ACC112 (cell line): ENCODE measurements around the gene SOX8.

Source experiments
- H2AFZ ChIP-seq: fragments of 200-600 bp; sonication (generic); one replicate; pipeline ENCODE4 v1.6.0; 2017; ENCODE audit warnings: antibody characterized with exemption, low read length; ENCODE audit not compliant: unreplicated experiment
- H3K27ac ChIP-seq: fragments of 200-600 bp; sonication (generic); 2 replicates; pipeline ENCODE4 v1.5.1; 2014; ENCODE audit warnings: low read depth, mild to moderate bottlenecking, antibody characterized with exemption, low read length, moderate library complexity
- H3K27me3 ChIP-seq: fragments of 200-600 bp; sonication (generic); 2 replicates; pipeline ENCODE4 v1.6.1; 2014; ENCODE audit warnings: mild to moderate bottlenecking, antibody characterized with exemption, low read length, moderate library complexity, mixed read lengths; ENCODE audit not compliant: insufficient read depth
- H3K36me3 ChIP-seq: fragments of 200-600 bp; sonication (generic); 2 replicates; pipeline ENCODE4 v1.6.1; 2016; ENCODE audit warnings: mild to moderate bottlenecking, antibody characterized with exemption, low read length, moderate library complexity, mixed read lengths; ENCODE audit not compliant: insufficient read depth
- H3K4me1 ChIP-seq: fragments of 200-600 bp; sonication (generic); one replicate; pipeline ENCODE4 v1.6.1; 2016; ENCODE audit warnings: low read length, mixed read lengths; ENCODE audit not compliant: insufficient read depth, unreplicated experiment, control insufficient read depth
- H3K4me3 ChIP-seq: fragments of 200-600 bp; sonication (generic); 2 replicates; pipeline ENCODE4 v1.5.1; 2014; ENCODE audit warnings: mild to moderate bottlenecking, low read depth, low read length
- H3K79me2 ChIP-seq: fragments of 200-600 bp; sonication (generic); one replicate; pipeline ENCODE4 v1.6.0; 2016; ENCODE audit warnings: low read length; ENCODE audit not compliant: control insufficient read depth, unreplicated experiment, insufficient read depth

SOX8 gene

DNA sequence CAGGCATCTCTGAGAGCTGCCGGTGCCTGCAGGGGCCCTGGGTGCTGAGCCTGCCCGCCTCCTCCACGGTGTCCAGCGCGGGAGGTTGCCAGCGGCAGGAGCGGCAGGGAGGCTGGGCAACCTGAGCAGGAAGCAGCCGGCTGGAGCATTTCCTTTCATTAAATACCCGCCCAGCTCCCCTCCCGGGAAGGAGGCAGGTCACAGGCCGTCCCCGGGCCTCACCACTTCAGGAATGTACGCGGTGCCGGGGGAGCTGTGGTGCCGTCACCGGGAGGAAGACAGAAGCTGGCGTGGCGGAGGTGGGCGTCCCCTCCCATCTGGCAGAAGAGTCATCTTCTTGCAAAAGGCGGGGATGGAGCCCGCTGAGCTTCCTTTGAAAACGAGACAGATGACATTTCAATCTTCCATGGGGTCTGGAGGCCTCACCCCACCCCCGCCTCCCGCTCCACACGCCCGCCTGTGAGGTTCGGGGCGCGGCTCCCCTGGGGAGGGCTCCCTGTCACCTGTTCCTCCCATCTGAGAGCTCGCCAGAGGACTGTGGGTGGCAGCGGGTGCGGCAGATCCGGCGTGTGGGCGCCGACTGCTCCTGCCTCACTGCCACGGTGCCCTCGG, 16.0 kb downstream of the SOX8 start:
- Histone ChIP-seq H3K79me2 (no peaks in the 10 kb centered on the region), H3K4me3 (peak overlapping the region; percentile 53; the same call in 1 of the 2 replicates), H3K36me3 (no peaks in the 10 kb centered on the region), H2AFZ (peak overlapping the region; percentile 60), H3K27me3 (peaks cover 23% of the 10 kb centered on the region), H3K27ac (no peak overlapping the region), H3K4me1 (peaks cover 14% of the 10 kb centered on the region)

DNA sequence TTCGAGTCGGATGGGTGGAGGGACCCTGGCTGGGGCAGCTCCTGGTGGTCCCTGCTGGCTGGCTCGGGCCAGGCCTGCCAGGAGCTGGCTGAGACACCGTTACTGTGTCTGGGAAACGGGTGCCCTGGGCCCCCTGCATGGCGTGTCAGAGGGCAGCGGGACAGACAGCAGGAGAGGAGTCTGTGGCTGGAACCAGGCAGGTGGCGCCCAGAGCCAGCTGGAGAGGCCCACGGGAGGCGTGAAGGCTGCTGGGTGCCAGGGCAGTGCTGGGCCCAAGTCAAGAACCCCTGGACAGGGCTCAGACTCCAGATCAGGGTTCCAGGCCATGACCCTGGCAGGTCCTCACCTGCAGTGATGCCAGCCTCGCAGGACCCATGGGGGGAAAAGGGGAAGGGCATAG, 16.6 kb downstream of the SOX8 start:
- peaks cover 23% of the 10 kb centered on the region for H3K27me3 ChIP-seq
- no peaks in the 10 kb centered on the region for H3K79me2 ChIP-seq
- no peak overlapping the region for H2AFZ ChIP-seq
- no peak overlapping the region for H3K4me3 ChIP-seq
- peaks cover 19% of the 10 kb centered on the region for H3K4me1 ChIP-seq
- no peaks in the 10 kb centered on the region for H3K36me3 ChIP-seq
- no peak overlapping the region for H3K27ac ChIP-seq

DNA sequence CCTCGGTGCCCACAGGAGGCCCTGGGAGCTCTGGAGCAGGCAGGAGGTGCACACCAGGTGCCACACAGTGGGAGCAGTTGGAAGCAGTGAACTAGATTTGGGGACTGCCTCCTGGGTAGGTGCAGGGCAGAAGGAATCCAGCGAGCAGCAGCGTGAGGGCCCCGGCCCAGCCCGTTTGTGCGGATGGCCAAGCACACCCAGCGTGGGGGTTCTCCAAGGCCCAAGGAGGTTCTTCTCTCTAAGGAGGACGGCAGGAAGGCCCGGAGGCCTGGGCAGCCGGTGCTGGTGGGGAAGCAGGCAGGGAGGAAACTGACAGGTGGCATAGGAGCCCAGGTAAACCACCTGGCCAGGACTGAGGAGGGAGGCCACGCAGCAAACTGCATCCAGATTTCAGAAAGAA, 17.0 kb downstream of the SOX8 start:
- Histone ChIP-seq H3K4me1 (peaks cover 23% of the 10 kb centered on the region), H3K27ac (no peak overlapping the region), H2AFZ (no peak overlapping the region), H3K4me3 (no peak overlapping the region), H3K36me3 (no peaks in the 10 kb centered on the region), H3K79me2 (no peaks in the 10 kb centered on the region), H3K27me3 (peaks cover 23% of the 10 kb centered on the region)

DNA sequence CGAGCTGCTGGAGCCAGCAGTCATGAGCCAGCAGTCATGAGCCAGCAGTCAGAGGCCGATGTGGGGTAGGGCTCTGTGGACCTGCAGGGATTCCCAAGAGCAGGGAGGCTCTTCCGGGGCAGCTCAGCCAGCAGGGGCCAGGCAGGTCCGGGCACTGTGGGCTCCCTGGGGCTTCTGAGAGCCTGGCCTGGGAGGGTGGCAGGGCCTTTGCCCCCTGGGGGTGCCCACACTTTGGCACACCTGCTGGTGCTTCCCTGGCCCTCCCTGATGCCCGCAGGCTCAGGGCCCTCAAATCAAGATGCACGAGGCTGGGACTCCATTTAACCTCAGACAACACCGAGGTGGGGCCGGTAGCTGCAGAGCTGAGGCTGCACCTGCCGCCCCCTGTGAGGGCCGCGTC, 18.1 kb downstream of the SOX8 start:
- Histone ChIP-seq H3K4me3 (no peak overlapping the region), H3K27ac (no peak overlapping the region), H3K36me3 (no peaks in the 10 kb centered on the region), H2AFZ (no peak overlapping the region), H3K79me2 (no peaks in the 10 kb centered on the region), H3K4me1 (peaks cover 33% of the 10 kb centered on the region), H3K27me3 (peaks cover 23% of the 10 kb centered on the region)

DNA sequence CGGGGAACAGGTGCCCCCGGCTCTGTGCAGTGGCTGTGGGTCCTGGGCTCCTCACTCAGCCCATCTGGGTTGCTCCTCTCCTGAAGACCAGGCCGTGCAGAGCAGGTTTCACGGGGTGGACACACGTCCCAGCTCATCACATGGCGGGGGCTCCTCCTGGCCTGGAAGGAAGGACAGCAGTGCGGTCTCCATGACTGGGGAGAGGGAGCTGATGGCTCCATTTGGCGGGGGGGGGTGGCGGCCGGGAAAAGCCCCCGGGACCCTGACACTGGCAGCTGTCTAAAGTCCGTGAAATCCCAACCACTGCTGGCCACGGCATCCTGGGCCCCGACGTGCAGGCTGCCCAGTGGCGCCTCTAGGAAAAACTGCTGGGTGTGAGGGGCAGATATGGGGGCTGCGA, 19.0 kb downstream of the SOX8 start:
- Histone ChIP-seq H2AFZ (no peak overlapping the region), H3K4me1 (peaks cover 33% of the 10 kb centered on the region), H3K4me3 (no peak overlapping the region), H3K27ac (no peak overlapping the region), H3K36me3 (no peaks in the 10 kb centered on the region), H3K27me3 (peaks cover 20% of the 10 kb centered on the region), H3K79me2 (no peaks in the 10 kb centered on the region)

DNA sequence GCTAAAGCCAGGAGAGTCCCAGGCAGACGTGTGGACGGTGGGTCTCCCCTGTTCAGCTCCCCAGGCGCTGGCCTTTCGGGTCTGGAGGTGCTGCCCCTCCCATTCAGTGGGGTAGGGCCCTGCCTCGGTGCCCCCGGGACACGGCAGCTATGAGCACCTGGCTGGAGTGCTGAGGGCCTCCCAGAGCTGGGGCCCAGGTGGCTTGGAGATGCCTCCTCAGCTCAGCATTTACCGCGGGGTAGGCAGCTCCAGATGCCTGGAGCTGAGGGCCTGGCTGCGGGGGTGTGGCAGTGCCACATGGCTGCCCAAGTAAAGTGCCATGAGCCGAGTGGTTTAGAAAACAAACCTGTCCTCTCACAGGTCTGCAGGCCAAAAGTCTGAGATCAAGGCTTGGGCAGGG, 19.5 kb downstream of the SOX8 start:
- peaks cover 18% of the 10 kb centered on the region for H3K27me3 ChIP-seq

DNA sequence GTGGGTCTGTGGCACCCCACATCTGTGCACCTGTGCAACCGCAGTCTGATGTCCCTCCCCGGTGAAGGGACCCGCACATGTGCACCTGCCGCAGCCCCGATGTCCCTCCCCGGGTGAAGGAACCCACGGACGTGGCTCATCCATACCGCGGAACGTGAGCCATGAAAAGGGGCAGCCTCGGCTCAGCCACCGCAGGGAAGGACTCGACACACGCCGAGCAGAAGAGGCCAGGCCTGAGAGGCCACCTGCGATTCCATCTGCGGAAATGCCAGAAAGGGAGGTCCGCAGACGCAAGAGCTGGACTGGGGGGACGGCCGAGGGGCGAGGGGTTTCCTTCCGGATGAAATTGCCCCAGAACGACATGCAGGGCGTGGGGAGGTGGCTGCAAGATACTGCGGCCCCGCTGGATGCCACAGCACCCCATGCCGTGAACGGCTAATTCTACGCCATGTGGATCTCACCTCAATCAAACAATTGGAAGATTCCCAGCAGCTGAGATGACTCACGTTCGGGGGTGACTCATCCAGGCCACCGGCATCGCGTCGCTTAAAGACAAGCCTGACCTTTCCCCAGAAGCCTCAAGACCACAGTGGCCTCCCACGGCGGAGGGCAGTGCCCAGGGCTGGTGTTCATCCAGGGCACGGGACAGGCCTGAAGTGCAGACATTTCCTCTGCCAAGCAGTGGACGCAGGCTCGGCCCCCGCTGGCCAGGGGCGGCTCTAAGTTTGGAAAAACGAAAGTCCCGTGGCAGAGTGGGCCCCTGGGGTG, 21.0 kb downstream of the SOX8 start:
- H3K4me1 ChIP-seq, result peaks cover 26% of the 10 kb centered on the region
- H3K79me2 ChIP-seq, result no peaks in the 10 kb centered on the region
- H3K4me3 ChIP-seq, result peak overlapping the region; percentile 50
- no peaks in the 10 kb centered on the region for H3K36me3 ChIP-seq
- H3K27me3 ChIP-seq, result peaks cover 7% of the 10 kb centered on the region; the same call in 1 of the 2 replicates
- no peak overlapping the region for H2AFZ ChIP-seq
- 0 out of 2 replicates have a peak overlapping the region, but pooled peaks have one; percentile 19 for H3K27ac ChIP-seq

More for the DNA sequence above, 19.5 kb downstream of the SOX8 start:
- Histone ChIP-seq H2AFZ (no peak overlapping the region), H3K4me1 (peaks cover 33% of the 10 kb centered on the region), H3K27ac (no peak overlapping the region), H3K36me3 (no peaks in the 10 kb centered on the region), H3K79me2 (no peaks in the 10 kb centered on the region), H3K4me3 (no peak overlapping the region)

DNA sequence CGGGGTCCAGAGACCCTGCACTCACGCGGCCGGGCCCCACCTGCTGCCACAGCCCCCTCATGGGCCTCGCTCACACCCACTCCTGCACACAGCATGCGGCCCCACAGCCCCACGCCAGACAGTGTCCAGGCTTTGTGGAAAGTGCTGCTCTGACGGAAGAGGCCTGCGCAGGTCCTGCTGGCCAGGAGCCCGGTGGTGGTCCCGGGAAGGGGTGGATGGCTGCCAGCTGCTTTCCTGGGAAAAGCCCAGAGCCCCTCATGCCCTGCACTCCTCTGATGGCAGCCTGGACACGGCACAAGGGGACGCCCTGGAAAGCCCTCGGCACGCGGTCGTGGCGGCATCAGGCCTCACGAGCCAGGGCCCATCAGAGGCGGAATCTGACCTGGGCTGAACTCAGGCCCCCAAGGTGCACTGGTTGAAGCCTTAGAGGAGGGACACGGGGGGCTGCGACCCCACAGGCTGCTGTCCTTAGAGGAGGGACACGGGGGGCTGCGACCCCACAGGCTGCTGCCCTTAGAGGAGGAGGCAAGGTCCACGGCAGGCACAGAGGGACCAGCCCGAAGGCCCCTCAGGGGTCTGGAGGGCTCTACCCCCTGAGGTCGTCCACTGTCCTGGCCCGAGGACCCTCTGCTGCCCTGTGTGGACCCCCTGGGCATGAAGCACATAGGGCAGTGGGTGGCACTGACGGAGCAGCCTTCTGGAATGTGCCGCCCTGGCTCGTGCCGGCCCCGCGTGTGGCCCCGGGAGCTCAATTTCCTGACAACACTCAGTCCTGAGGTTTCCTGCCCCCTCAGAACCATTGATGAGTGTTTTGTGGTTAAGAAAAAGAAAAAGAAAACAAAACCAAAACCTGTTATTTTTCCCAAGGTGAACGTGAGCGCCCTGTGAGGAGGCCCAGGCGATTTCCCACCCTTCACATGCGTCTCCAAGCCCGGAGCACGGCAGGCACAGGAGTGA, 22.1 kb downstream of the SOX8 start:
- Histone ChIP-seq H2AFZ (no peak overlapping the region), H3K27me3 (peaks cover 18% of the 10 kb centered on the region), H3K79me2 (no peaks in the 10 kb centered on the region), H3K4me1 (peaks cover 22% of the 10 kb centered on the region), H3K36me3 (no peaks in the 10 kb centered on the region), H3K4me3 (peak overlapping the region; percentile 50; the same call in 1 of the 2 replicates), H3K27ac (no peak overlapping the region)

DNA sequence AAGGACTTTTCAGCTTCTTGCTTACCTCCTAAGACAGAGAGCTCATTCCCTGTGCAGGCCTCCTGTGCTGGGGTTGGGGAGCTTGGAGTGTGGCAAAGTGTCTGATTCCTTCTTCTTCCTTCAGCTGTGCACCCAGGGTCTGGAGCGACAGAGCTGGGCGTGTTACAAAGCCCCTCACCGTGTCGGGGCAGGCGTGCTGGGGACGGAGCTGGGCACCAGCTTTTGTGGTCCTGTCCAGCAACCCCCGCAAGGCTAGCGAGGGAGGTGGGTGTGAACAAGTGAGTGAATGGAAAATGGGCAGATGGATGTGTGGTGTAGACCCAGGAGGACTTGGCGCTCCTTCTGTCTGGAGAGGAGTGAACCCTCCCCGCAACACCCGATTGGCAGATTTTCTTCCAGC, 23.7 kb downstream of the SOX8 start:
- no peaks in the 10 kb centered on the region for H3K36me3 ChIP-seq
- H3K79me2 ChIP-seq, result no peaks in the 10 kb centered on the region
- H3K27me3 ChIP-seq, result peaks cover 29% of the 10 kb centered on the region
- no peak overlapping the region for H3K27ac ChIP-seq
- no peak overlapping the region for H2AFZ ChIP-seq
- H3K4me3 ChIP-seq, result no peak overlapping the region
- H3K4me1 ChIP-seq, result peaks cover 22% of the 10 kb centered on the region

DNA sequence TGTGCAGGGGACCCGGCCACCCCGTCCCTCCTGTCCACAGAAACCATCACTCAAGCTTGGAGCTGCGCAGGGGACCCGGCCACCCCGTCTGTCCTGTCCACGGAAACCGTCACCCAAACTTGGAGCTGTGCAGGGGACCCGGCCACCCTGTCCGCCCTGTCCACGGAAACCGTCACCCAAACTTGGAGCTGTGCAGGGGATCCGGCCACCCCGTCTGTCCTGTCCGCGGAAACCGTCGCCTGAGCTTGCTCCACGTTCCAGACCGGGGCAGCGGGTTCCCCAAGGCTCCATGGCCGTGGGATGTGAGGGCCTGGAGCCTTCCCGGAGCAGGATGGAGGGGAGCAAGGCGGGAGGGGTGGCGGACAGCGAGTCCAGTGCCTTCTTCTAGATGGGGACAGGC, 25.2 kb downstream of the SOX8 start:
- no peak overlapping the region for H2AFZ ChIP-seq
- H3K27ac ChIP-seq, result no peak overlapping the region
- H3K79me2 ChIP-seq, result no peaks in the 10 kb centered on the region
- H3K27me3 ChIP-seq, result peaks cover 39% of the 10 kb centered on the region
- peaks cover 22% of the 10 kb centered on the region for H3K4me1 ChIP-seq
- no peak overlapping the region for H3K4me3 ChIP-seq
- no peaks in the 10 kb centered on the region for H3K36me3 ChIP-seq
